OCI-LY7 (cell line): Measurements from ENCODE around the gene WDFY4. TPM values are rescaled to one million over a fixed set of nuclear protein-coding genes. Genes with fewer than 3 reads are reported as not detected.

Experiments used
- BruUV-seq: library from RNA; stranded (reverse); fragments of 400-500 nt; replicated peaks from 2 replicates; lab custom pipeline; 2021; lab: Mats Ljungman, UMichigan
- CTCF ChIA-PET: fragments of 300-600 bp; sonication (Branson Sonifier 250); formaldehyde crosslinking; loops from one replicate; lab custom pipeline; 2022; ENCODE audit warnings: antibody characterized with exemption; ENCODE audit not compliant: unreplicated experiment; lab: Charles Lee
- POLR2A ChIA-PET: fragments of 300-600 bp; sonication (Branson Sonifier 250); formaldehyde crosslinking; loops from one replicate; lab custom pipeline; 2022; ENCODE audit warnings: antibody characterized with exemption; lab: Charles Lee
- DNase-seq: peaks from one replicate; pipeline ENCODE4 v3.0.0-alpha.2; 2015; ENCODE audit warnings: low spot score
- H2AFZ ChIP-seq: fragments of 200-600 bp; sonication (generic), shearing (Covaris generic); 2 replicates; pipeline ENCODE4 v1.6.1; 2014; ENCODE audit warnings: mild to moderate bottlenecking, antibody characterized with exemption, low read length, moderate library complexity
- H3K27ac ChIP-seq: fragments of 200-600 bp; sonication (generic); 2 replicates; pipeline ENCODE4 v1.5.1; 2014; ENCODE audit warnings: mixed run types, low read depth, mild to moderate bottlenecking, moderate library complexity, low read length, inconsistent platforms; ENCODE audit not compliant: poor library complexity, severe bottlenecking
- H3K36me3 ChIP-seq: fragments of 200-600 bp; sonication (generic); 2 replicates; pipeline ENCODE4 v1.6.1; 2014; ENCODE audit warnings: mild to moderate bottlenecking, antibody characterized with exemption, low read length, moderate library complexity, mixed read lengths; ENCODE audit not compliant: insufficient read depth
- H3K4me1 ChIP-seq: fragments of 200-600 bp; sonication (generic); 2 replicates; pipeline ENCODE4 v1.5.1; 2014; ENCODE audit warnings: mild to moderate bottlenecking, low read length; ENCODE audit not compliant: insufficient read depth, poor library complexity, severe bottlenecking
- H3K4me2 ChIP-seq: fragments of 200-600 bp; sonication (generic); 2 replicates; pipeline ENCODE4 v1.6.1; 2014; ENCODE audit warnings: mild to moderate bottlenecking, low read length
- H3K4me3 ChIP-seq: fragments of 200-600 bp; sonication (generic); 2 replicates; pipeline ENCODE4 v1.5.1; 2014; ENCODE audit warnings: mild to moderate bottlenecking, low read depth, low read length; ENCODE audit not compliant: poor library complexity, severe bottlenecking
- H3K79me2 ChIP-seq: fragments of 200-600 bp; sonication (generic); 2 replicates; pipeline ENCODE4 v1.6.1; 2016; ENCODE audit warnings: low read depth, mild to moderate bottlenecking, low read length, moderate library complexity, mixed read lengths; ENCODE audit not compliant: insufficient read depth
- H3K9me2 ChIP-seq: fragments of 200-600 bp; sonication (generic); 2 replicates; pipeline ENCODE4 v1.6.1; 2016; ENCODE audit warnings: mild to moderate bottlenecking, low read length, mixed read lengths; ENCODE audit not compliant: insufficient read depth
- H3K9me3 ChIP-seq: fragments of 200-600 bp; sonication (generic); 2 replicates; pipeline ENCODE4 v1.6.1; 2014; ENCODE audit warnings: mild to moderate bottlenecking, mixed run types, low read length, mixed read lengths
- H4K20me1 ChIP-seq: fragments of 200-600 bp; sonication (generic); 2 replicates; pipeline ENCODE4 v1.6.1; 2014; ENCODE audit warnings: mild to moderate bottlenecking, antibody characterized with exemption, low read length, moderate library complexity, mixed read lengths; ENCODE audit not compliant: insufficient read depth
- CTCF ChIP-seq: fragments of 200-600 bp; sonication (generic); conservative IDR thresholded peaks from 2 replicates; pipeline ENCODE4 v1.5.1; 2014; ENCODE audit warnings: mild to moderate bottlenecking, antibody characterized with exemption, low read length, moderate library complexity, mixed read lengths
- EZH2phosphoT487 ChIP-seq: fragments of 200-600 bp; sonication (generic); IDR thresholded peaks from 2 replicates; pipeline ENCODE4 v1.6.1; 2018; ENCODE audit warnings: low read depth, borderline replicate concordance, mild to moderate bottlenecking, mixed run types, antibody characterized with exemption, low read length, moderate library complexity, mixed read lengths
- intact Hi-C: fragments of 100-400 bp; cut with micrococcal nuclease; formaldehyde crosslinking; loops from one replicate; pipeline ENCODE4 v1.10.0; 2022; ENCODE audit not compliant: unreplicated experiment
- total RNA-seq, 2 experiments: library from RNA; depleted of rRNA in 1 of 2; stranded (reverse); fragments of >200 nt in 1 of 2; shearing (Covaris generic) in 1 of 2; gene quantifications; 2 replicates each; pipeline ENCODE4 v1.2.3, GENCODE V29; 2014 to 2022

WDFY4 gene
- total RNA-seq, 2 experiments from 2014 or later = 51.5 to 85.6 TPM

- Histone ChIP-seq H3K4me1 (no peaks in the 10 kb centered on the region), H3K79me2 (peaks cover 56% of the 10 kb centered on the region), H3K27ac (no peak overlapping the region), H3K4me2 (no peak overlapping the region), H2AFZ (no peak overlapping the region), H3K36me3 (peaks cover 87% of the 10 kb centered on the region), H3K4me3 (no peak overlapping the region), H4K20me1 (peaks cover 19% of the 10 kb centered on the region; the same call in 1 of the 2 replicates), H3K9me3 (0 out of 2 replicates have a peak, but pooled peaks cover 6% of the 10 kb centered on the region), H3K9me2 (no peaks in the 10 kb centered on the region)
- ChIA-PET POLR2A (interaction anchor here (1.1 to 1.5 kb wide), 3 partner anchors 9 to 47 kb away, joined by 3 to 4 read pairs (median 3); no protein-coding TSS in a partner anchor), CTCF (no interaction called here)
- BruUV-seq = no TSS peak
- no peak for DNase-seq
- TF ChIP-seq EZH2phosphoT487 = no peak
- no peak for TF ChIP-seq CTCF
- intact Hi-C loops = no loop called here
Observed at GRCh38 chr10:48710647-48711275, 26.1 kb downstream of the WDFY4 start.

DNA sequence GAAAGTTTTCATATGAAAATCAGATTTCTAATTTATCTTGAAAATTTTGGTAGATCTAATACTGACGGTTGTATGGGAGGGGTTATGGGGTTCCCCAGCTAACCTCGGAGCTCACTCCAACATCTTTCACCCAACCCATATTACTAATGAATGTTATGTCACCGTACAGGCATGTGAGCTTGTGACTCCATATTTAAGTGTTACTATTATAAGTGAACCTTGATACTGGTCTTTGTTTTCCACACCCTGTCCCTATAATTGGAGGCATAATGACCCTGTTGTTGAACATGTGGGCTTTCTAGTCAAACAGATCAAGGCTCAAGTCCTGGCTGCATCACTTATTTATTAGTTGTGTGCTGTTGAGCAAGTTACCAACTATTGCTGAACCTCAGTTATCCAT lies 27.2 kb downstream of the WDFY4 start:
- H3K36me3 ChIP-seq = peaks cover 89% of the 10 kb centered on the region
- H3K4me2 ChIP-seq = no peak overlapping the region
- H3K9me3 ChIP-seq = 0 out of 2 replicates have a peak, but pooled peaks cover 6% of the 10 kb centered on the region
- no peak overlapping the region for H2AFZ ChIP-seq
- H3K4me1 ChIP-seq = peaks cover 4% of the 10 kb centered on the region
- no peak overlapping the region for H3K4me3 ChIP-seq
- H4K20me1 ChIP-seq = peaks cover 13% of the 10 kb centered on the region; the same call in 1 of the 2 replicates
- peaks cover 52% of the 10 kb centered on the region for H3K79me2 ChIP-seq
- CTCF ChIA-PET = no interaction called here
- DNase-seq = no peak
- intact Hi-C loops = no loop called here
- no peak for TF ChIP-seq EZH2phosphoT487
- H3K27ac ChIP-seq = no peak overlapping the region
- no peaks in the 10 kb centered on the region for H3K9me2 ChIP-seq
- POLR2A ChIA-PET = interaction anchor here (1.1 to 1.5 kb wide), 3 partner anchors 10 to 48 kb away, joined by 3 to 4 read pairs (median 3); no protein-coding TSS in a partner anchor
- BruUV-seq = no TSS peak

DNA sequence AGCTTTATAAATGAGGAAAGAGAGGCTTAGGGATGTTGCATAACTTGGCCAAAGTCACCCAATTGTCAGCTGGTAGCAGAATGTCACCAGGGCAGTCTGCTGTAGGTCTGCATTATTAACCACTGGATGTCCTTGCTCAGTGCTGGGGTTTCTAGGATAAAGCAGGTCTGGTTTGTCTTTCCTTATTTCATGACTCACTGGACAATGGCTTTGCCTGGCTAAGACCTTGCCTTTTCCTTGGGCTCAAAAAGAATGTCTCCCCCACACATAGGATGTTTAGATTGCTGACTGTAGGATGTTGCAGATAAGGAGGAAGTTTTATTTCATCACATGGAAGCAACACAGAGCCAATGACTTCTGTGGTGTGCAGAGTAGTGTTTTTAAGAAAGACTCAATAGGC lies 29.4 kb downstream of the WDFY4 start:
- Histone ChIP-seq H3K9me2 (no peaks in the 10 kb centered on the region), H3K4me2 (no peak overlapping the region), H4K20me1 (no peaks in the 10 kb centered on the region), H3K36me3 (peaks cover 88% of the 10 kb centered on the region), H3K27ac (no peak overlapping the region), H2AFZ (no peak overlapping the region), H3K9me3 (0 out of 2 replicates have a peak, but pooled peaks cover 6% of the 10 kb centered on the region), H3K4me1 (peaks cover 7% of the 10 kb centered on the region), H3K79me2 (peaks cover 53% of the 10 kb centered on the region; the same call in 1 of the 2 replicates), H3K4me3 (no peak overlapping the region)
- BruUV-seq = no TSS peak
- CTCF ChIA-PET = interaction anchor here (0.6 to 0.8 kb wide), 2 partner anchors 57 to 131 kb away, joined by 3 read pairs; no protein-coding TSS in a partner anchor
- TF ChIP-seq CTCF (no peak), EZH2phosphoT487 (no peak)
- POLR2A ChIA-PET = interaction anchor here (0.7 kb wide), 1 partner anchor 331 kb away, joined by 4 read pairs; no protein-coding TSS in a partner anchor
- intact Hi-C loops = no loop called here
- no peak for DNase-seq
